HUES6 (cell line): Measurements from ENCODE around the gene ALOX12.
A peak's percentile ranks its signal among the peaks of the same experiment; 100 is the strongest.
"Not testable (repeated sequence)": the region's sequence is repeated elsewhere in the genome, so short reads cannot be mapped to it uniquely, and the experiment has no call there.

ENCODE experiments used
- H3K27ac ChIP-seq: 2 replicates; pipeline ENCODE4 v1.7.0; 2013; ENCODE audit warnings: low read depth, mild to moderate bottlenecking, low read length, inconsistent platforms
- H3K27me3 ChIP-seq: 2 replicates; pipeline ENCODE4 v1.6.1; 2013; ENCODE audit warnings: low read length; ENCODE audit not compliant: control insufficient read depth, insufficient read depth
- H3K36me3 ChIP-seq: 2 replicates; pipeline ENCODE4 v1.6.1; 2013; ENCODE audit warnings: low read length; ENCODE audit not compliant: control insufficient read depth, insufficient read depth
- H3K4me1 ChIP-seq: 2 replicates; pipeline ENCODE4 v1.6.1; 2013; ENCODE audit warnings: low read length; ENCODE audit not compliant: control insufficient read depth, insufficient read depth
- H3K4me3 ChIP-seq: 2 replicates; pipeline ENCODE4 v1.5.1; 2013; ENCODE audit warnings: low read depth, low read length
- H3K9ac ChIP-seq: one replicate; pipeline ENCODE4 v1.6.1; 2013; ENCODE audit warnings: mild to moderate bottlenecking, low read length
- H3K9me3 ChIP-seq: 2 replicates; pipeline ENCODE4 v1.6.1; 2013; ENCODE audit warnings: low read depth, low read length; ENCODE audit not compliant: control insufficient read depth, insufficient read depth

Gene ALOX12

DNA sequence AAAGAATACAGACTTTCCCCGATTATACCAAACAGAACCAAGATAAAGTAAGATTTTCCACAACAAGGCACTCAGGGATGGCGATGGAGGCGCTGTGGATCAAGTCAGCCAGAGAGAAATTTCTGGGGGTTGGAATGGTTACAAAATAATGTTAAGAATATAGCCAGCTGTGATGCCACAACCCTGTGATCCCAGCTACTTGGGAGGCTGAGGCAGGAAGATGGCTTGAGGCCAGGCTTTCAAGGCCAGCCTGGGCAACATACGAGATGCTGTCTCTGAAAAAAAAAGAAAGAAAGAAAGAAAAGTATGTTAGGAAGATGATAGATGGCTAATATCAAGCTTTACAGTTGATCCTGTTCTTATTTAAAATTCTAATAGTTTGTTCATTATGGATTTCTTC lies 10.6 kb upstream of the ALOX12 start:
- Histone ChIP-seq H3K9ac (no peak overlapping the region), H3K4me1 (no peaks in the 10 kb centered on the region), H3K9me3 (no peaks in the 10 kb centered on the region), H3K27me3 (no peaks in the 10 kb centered on the region), H3K27ac (no peak overlapping the region), H3K4me3 (no peak overlapping the region), H3K36me3 (no peaks in the 10 kb centered on the region)

DNA sequence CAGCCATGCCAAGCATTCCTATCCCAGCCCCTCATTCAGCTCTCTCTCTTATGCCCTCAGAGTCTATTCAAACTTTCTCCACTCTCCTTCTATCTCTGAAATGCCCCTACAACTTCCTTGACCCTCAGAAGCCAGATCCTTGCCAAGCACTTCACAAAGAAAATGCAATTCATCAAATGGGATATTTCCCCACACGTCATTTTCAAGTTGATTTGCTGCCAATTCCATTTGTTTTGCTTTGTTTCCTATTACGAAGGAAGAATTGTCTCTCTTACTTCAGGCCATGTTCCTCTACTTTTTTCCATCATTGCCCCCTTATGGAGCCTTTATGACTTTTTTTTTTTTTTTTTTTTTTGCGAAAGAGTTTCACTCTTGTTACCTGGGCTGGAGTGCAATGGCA lies 9.2 kb upstream of the ALOX12 start:
- Histone ChIP-seq H3K27ac (no peak overlapping the region), H3K4me1 (no peaks in the 10 kb centered on the region)

DNA sequence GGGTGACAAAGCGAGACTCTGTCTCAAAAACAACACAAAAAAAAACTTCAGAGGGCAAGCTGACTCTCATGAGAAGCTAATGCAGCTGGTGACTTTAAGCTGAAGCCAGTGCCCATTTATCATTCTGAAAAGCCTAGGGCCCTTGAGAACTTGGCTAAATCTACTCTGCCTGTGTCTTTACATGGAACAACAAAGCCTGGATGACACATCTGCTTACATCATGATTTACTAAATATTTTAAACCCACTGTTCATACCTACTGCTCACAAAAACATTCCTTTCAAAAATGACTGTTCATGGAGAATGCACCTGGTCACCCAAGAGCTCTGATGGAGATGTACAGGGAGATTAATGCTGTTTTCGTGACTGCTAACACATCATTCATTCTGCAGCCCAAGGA lies 6.1 kb upstream of the ALOX12 start:
- Histone ChIP-seq H3K36me3 (no peaks in the 10 kb centered on the region), H3K9ac (no peak overlapping the region), H3K27ac (no peak overlapping the region), H3K4me1 (no peaks in the 10 kb centered on the region; the same call in 1 of the 2 replicates), H3K27me3 (peaks cover 11% of the 10 kb centered on the region), H3K4me3 (no peak overlapping the region), H3K9me3 (no peaks in the 10 kb centered on the region)

More for the DNA sequence above, 9.2 kb upstream of the ALOX12 start:
- Histone ChIP-seq H3K9me3 (no peaks in the 10 kb centered on the region), H3K36me3 (no peaks in the 10 kb centered on the region), H3K27me3 (no peaks in the 10 kb centered on the region), H3K4me3 (no peak overlapping the region), H3K9ac (no peak overlapping the region)

DNA sequence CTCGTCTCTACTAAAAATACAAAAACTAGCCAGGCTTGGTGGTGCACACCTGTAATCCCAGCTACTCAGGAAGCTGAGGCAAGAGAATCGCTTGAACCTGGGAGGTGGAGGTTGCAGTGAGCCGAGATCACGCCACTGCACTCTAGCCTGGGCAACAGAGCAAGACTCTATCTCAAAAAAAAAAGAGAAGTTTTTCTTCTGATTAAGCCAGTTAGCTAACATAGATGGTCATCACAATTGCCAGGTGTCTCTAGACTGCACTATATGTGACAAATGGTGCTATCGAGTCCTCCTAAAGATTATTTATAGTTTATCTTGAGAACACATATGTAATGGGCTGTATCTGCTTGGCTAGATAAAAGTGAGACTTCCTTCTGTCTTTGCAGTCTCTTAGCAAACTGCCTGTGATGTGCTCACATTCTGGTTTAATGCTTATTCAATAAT lies 2.2 kb upstream of the ALOX12 start:
- H3K4me1 ChIP-seq, H3K36me3 ChIP-seq, H3K9ac ChIP-seq, H3K9me3 ChIP-seq, H3K4me3 ChIP-seq, H3K27ac ChIP-seq: not testable (repeated sequence)
- peaks cover 36% of the 10 kb centered on the region for H3K27me3 ChIP-seq

DNA sequence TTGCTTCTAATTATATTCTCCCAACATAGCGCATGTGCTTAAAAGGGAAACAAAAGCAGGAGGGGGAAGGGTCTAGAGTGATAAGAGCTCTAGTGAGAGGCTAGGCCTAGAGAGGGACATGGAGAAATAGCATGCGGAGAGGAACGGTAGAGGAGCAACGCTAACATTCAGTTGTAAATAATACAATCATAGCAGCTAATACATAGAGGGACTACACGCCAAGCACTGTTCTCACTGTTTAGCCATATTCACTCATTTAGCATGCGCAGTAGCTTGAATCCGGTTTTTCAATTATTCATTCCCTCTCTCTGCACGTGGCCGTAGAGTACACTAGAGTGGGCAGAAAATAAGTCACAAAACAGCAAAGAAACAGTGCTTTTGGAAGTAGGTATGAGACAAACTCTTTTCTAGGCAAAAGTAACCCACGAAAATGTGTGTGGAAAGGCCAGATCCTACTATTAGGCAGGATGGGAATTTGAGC lies 1.7 kb upstream of the ALOX12 start:
- peaks cover 8% of the 10 kb centered on the region for H3K4me1 ChIP-seq
- H3K27ac ChIP-seq: no peak overlapping the region
- H3K36me3 ChIP-seq: peaks cover under 1% of the 10 kb centered on the region
- H3K9ac ChIP-seq: no peak overlapping the region
- H3K9me3 ChIP-seq: no peaks in the 10 kb centered on the region
- peaks cover 36% of the 10 kb centered on the region for H3K27me3 ChIP-seq
- H3K4me3 ChIP-seq: no peak overlapping the region

DNA sequence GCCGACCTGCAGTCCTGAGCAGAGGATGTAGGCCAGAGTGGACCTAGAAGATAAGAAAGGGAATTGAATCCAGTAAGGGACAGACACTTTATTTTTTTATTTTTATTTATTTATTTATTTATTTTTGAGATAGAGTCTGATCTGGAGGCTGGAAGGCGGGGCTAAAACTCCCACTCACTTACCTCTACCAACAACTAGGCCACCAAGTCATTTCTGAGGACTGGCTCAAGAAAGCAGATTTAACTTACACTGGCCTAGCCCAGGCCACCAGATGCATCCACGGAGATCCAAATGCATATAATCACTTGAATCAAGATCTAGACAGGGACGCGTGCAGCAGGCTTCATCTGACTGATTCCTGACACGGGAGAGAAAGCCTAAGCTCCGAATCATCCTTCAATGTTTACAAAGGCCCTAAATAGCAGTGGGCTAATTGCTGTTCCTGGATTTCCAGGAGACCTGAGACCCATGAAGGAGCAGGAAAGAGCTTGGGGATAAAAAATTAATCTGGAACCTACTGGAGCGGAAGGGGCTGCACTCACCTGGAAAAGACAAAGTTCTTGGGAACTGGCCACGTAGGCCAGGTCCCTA lies 1.1 kb upstream of the ALOX12 start:
- H3K4me3 ChIP-seq: peak overlapping the region; percentile 61
- no peak overlapping the region for H3K9ac ChIP-seq
- H3K4me1 ChIP-seq: peaks cover 8% of the 10 kb centered on the region
- no peaks in the 10 kb centered on the region for H3K9me3 ChIP-seq
- H3K27me3 ChIP-seq: peaks cover 36% of the 10 kb centered on the region
- no peak overlapping the region for H3K27ac ChIP-seq
- peaks cover 3% of the 10 kb centered on the region for H3K36me3 ChIP-seq

DNA sequence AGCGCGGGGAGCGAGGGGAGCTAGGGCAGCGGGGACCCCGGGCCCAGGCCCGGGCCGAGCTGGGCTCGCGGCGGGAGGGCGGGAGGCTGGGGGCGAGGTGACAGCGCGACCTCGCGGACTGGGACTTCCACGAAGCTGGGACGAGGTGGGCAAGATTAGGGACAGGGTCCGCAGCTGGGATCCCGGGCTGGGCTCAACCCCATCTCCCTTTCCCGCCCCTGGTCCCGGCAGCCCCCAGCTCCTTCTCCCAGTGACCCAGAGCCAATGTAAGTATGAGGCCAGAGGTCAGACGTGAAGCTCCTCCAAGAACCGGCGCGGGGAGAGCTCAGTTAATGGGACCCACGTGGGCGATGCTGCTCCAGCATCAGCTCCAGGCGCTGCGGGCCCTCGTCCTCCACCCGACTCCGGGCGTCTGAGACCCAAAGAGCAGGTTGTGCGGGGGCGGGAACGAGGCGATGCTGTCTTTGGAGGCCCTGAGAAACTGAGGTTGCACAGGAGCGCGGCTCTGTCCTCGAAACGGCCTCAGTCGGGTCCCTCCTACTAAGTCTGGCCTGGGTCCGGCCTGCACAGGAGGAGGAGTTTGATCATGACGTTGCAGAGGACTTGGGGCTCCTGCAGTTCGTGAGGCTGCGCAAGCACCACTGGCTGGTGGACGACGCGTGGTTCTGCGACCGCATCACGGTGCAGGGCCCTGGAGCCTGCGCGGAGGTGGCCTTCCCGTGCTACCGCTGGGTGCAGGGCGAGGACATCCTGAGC lies 585 bp downstream of the ALOX12 start:
- Histone ChIP-seq H3K9ac (peak overlapping the region; percentile 46), H3K4me3 (peak overlapping the region; percentile 61)

DNA sequence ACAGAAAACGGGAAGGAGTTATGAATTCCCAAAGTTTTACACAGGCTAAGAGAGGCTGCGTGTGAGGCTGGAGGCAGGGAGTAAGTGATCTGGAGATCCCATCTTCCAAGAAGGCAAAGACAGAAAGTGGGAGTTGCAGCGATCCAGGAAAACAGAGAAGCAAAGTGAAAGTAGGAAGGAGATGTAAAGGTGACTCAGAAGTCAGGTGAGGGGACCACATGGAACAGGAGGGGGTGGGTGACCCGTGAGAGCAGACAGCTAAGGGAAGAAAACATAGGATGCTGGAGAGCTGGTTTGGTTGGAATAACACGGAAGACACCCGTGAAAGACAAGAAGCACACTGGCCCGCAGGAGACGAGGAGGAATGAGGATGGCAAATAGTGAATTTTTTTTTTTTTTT lies 1.3 kb downstream of the ALOX12 start:
- no peaks in the 10 kb centered on the region for H3K9me3 ChIP-seq
- H3K4me3 ChIP-seq: no peak overlapping the region
- H3K27me3 ChIP-seq: peaks cover 36% of the 10 kb centered on the region
- H3K27ac ChIP-seq: no peak overlapping the region
- peaks cover 8% of the 10 kb centered on the region for H3K36me3 ChIP-seq
- H3K4me1 ChIP-seq: peaks cover 8% of the 10 kb centered on the region
- no peak overlapping the region for H3K9ac ChIP-seq

More for the DNA sequence above, 585 bp downstream of the ALOX12 start:
- Histone ChIP-seq H3K27me3 (peaks cover 36% of the 10 kb centered on the region), H3K36me3 (peaks cover 3% of the 10 kb centered on the region), H3K4me1 (peaks cover 8% of the 10 kb centered on the region), H3K9me3 (no peaks in the 10 kb centered on the region), H3K27ac (no peak overlapping the region)

DNA sequence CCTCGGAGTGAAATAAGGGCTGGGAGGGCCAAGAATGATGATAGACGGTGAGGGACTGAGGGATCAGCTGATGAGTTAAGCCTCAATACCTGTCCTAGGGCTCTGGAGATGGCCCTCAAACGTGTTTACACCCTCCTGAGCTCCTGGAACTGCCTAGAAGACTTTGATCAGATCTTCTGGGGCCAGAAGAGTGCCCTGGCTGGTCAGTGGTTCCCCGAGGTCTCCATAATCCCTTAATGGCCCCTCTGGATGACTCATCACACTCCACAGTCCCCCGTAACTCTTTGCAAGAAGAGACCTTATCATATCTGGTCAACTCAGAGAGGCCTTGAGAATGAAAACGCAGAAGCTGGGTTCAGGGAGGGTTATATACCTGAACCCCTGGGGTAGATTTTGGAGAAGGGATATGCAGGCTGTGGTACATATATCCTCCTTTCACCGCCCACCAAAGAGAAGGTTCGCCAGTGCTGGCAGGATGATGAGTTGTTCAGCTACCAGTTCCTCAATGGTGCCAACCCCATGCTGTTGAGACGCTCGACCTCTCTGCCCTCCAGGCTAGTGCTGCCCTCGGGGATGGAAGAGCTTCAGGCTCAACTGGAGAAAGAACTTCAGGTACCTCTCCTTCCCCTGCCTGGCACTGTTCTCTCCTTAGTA lies 3.1 kb downstream of the ALOX12 start:
- Histone ChIP-seq H3K9ac (no peak overlapping the region), H3K36me3 (peaks cover 17% of the 10 kb centered on the region), H3K27ac (no peak overlapping the region), H3K4me1 (peaks cover 8% of the 10 kb centered on the region), H3K9me3 (no peaks in the 10 kb centered on the region), H3K4me3 (no peak overlapping the region), H3K27me3 (peaks cover 32% of the 10 kb centered on the region)

DNA sequence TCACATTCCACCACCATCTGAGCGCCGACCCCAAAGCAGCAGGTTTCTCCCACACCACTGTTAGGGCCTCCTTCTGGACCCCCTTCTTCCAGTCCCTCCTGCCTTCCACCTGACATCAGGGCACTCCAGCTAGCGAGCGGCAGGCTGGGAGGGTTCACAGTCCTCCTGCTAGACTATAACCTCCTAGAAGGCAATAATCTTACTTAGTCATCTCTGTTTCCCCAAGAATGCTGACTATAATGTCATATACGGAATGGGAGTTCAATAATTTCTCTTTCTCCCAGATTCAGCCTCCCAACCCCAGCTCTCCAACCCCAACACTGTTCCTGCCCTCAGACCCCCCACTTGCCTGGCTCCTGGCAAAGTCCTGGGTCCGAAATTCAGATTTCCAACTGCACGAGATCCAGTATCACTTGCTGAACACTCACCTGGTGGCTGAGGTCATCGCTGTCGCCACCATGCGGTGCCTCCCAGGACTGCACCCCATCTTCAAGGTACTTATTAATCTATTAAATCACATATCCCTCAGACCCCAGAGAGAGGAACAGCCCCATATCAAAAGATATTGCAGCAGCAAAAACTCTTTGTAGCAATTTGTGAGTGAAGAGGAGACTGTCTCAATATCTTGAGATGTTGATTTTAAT lies 5.6 kb downstream of the ALOX12 start:
- H3K27ac ChIP-seq: no peak overlapping the region
- H3K9me3 ChIP-seq: no peaks in the 10 kb centered on the region
- peaks cover 17% of the 10 kb centered on the region for H3K36me3 ChIP-seq
- no peak overlapping the region for H3K4me3 ChIP-seq
- H3K9ac ChIP-seq: no peak overlapping the region
- peaks cover 8% of the 10 kb centered on the region for H3K4me1 ChIP-seq
- H3K27me3 ChIP-seq: peaks cover 9% of the 10 kb centered on the region
